Hematopoietic multipotent progenitor cell treated with erythropoietin and hydrocortisone succinate and interleukin-3 and kit ligand, for 4 days (in vitro differentiated cells): Measurements from ENCODE around the gene CNKSR2.
A peak's percentile ranks its signal among the peaks of the same experiment; 100 is the strongest.

Experiments
- DNase-seq: peaks from one replicate; pipeline ENCODE4 v3.0.0-alpha.2; 2015

The CNKSR2 gene

GRCh38 chrX:21683941-21684340 is 309.7 kb downstream of the CNKSR2 start:
- no peak for DNase-seq

DNA sequence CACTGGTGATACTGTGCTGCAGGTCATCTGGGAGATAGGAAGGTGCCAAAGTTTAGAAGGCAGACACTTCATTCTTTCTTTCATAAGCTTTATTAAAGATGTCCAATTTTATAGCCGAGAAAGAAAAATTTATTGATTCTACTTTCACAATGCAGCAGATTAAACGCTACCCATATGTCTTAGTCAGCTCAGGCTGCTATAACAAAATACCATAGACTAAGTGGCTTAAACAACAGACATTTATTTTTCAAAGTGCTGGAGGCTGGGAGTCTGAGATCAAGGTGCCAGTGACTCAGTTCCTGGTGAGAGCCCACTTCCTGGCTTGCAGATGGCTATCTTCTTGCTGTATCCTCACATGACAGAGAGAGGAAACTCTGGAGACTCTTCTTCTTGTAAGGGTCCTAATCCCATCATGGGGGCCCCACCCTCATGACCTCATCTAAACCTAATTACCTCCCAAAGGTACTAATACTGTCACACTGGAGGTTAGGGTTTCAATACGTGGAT is 317.3 kb downstream of the CNKSR2 start:
- DNase-seq, result peak; percentile 4

- DNase-seq, result no peak
Measured at GRCh38 chrX:21698272-21698671, 324.1 kb downstream of the CNKSR2 start.

DNA sequence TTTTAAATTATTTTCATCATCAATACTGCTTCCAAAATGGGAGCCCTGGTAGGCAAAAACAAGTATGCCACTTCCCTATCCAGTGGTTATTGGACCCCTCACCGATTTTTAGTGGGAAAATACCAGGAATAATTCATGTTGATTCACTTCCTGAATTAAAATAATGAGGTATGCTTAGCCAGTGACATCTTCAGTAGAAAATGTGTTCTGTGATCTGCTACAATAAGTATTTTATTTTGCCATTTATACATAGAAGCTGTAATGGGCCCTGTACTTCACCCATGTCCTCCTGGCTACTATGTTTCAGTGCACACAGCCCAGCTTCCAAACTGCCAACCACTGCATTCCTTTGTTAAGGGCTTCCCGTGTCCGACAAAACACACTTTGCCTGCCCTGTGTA is 324.9 kb downstream of the CNKSR2 start:
- no peak for DNase-seq

GRCh38 chrX:21700275-21700674 is 326.1 kb downstream of the CNKSR2 start:
- no peak for DNase-seq

GRCh38 chrX:21700967-21701366 is 326.7 kb downstream of the CNKSR2 start:
- no peak for DNase-seq

DNA sequence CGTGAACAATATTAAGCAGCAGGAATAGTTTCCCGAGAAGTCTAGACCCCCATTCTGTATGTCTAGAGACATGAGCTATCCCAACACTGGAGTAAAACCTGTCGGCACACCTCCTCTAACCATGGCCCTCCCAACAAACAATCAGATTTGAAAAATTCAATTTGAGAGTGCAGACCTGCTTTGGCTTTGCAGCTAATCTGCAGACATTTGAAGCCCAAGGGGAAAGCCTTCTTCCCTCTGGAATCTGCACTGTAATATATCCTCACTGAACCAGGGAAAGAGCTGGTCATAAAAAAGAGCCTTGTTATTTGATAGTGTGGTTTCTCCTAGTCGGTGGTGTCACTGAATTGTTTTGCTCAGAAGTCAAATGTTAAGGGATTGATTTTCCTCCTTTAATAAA is 328.5 kb downstream of the CNKSR2 start:
- no peak for DNase-seq
